WTC11 (cell line): ENCODE data around the gene EIF3A. TPM values are rescaled to one million over a fixed set of nuclear protein-coding genes. Genes with fewer than 3 reads are reported as not detected.

ENCODE experiments used
- ATAC-seq: fragments of 200-7000 bp; cut with Tn5 transposase; 2 replicates; pipeline ENCODE4 v1.10.0; 2021; ENCODE audit warnings: mild to moderate bottlenecking, moderate library complexity
- CTCF ChIA-PET: fragments of 300-600 bp; sonication (Branson Sonifier 250); formaldehyde crosslinking; loops from one replicate; lab custom pipeline; 2021; ENCODE audit warnings: antibody characterized with exemption; lab: Charles Lee
- POLR2A ChIA-PET: fragments of 350-600 bp; sonication (Branson Sonifier 250); formaldehyde crosslinking; loops from one replicate; lab custom pipeline; 2021; ENCODE audit warnings: antibody characterized with exemption; lab: Charles Lee
- DNase-seq: peaks from one replicate; pipeline ENCODE4 v3.0.0; 2021; ENCODE audit warnings: low spot score
- H3K27ac Mint-ChIP-seq: 2 replicates; pipeline ENCODE4 v1.8.0; 2021; ENCODE audit warnings: mixed read lengths
- H3K27me3 Mint-ChIP-seq: 2 replicates; pipeline ENCODE4 v1.8.0; 2021; ENCODE audit warnings: low read depth, mild to moderate bottlenecking, moderate library complexity, mixed read lengths
- H3K36me3 Mint-ChIP-seq: 2 replicates; pipeline ENCODE4 v1.8.0; 2021; ENCODE audit warnings: mixed read lengths
- H3K4me1 Mint-ChIP-seq: 2 replicates; pipeline ENCODE4 v1.8.0; 2022; ENCODE audit warnings: mixed read lengths
- H3K4me3 Mint-ChIP-seq: 2 replicates; pipeline ENCODE4 v1.8.0; 2021; ENCODE audit warnings: mild to moderate bottlenecking, moderate library complexity, mixed read lengths
- H3K9me3 Mint-ChIP-seq: 2 replicates; pipeline ENCODE4 v1.8.0; 2021; ENCODE audit warnings: mixed read lengths
- CBFB ChIP-seq: sonication (generic); formaldehyde crosslinking; IDR thresholded peaks from 2 replicates; pipeline ENCODE4 v1.8.1; 2022; ENCODE audit warnings: mild to moderate bottlenecking, low read depth, missing genetic modification reagents
- FOXK1 ChIP-seq: sonication (generic); formaldehyde crosslinking; IDR thresholded peaks from 2 replicates; pipeline ENCODE4 v1.8.0; 2022; ENCODE audit warnings: mild to moderate bottlenecking, moderate library complexity, missing genetic modification reagents
- FOXP1 ChIP-seq: sonication (generic); formaldehyde crosslinking; IDR thresholded peaks from 2 replicates; pipeline ENCODE4 v1.8.0; 2022; ENCODE audit warnings: missing genetic modification reagents, mild to moderate bottlenecking, moderate library complexity, borderline replicate concordance
- HMGA2 ChIP-seq: fragments of 250-450 bp; sonication (Bioruptor Pico); IDR thresholded peaks from 2 replicates; pipeline ENCODE4 v1.4.0; 2021; ENCODE audit warnings: mild to moderate bottlenecking, moderate library complexity
- JUN ChIP-seq: sonication (generic); formaldehyde crosslinking; IDR thresholded peaks from 2 replicates; pipeline ENCODE4 v1.8.0; 2023; ENCODE audit warnings: mild to moderate bottlenecking, missing genetic modification reagents
- NFE2L1 ChIP-seq: sonication (generic); formaldehyde crosslinking; IDR thresholded peaks from 2 replicates; pipeline ENCODE4 v1.8.1; 2023; ENCODE audit warnings: missing genetic modification reagents
- NR1H2 ChIP-seq: sonication (generic); formaldehyde crosslinking; IDR thresholded peaks from 2 replicates; pipeline ENCODE4 v1.9.0; 2021; ENCODE audit warnings: mild to moderate bottlenecking, moderate library complexity, missing genetic modification reagents
- NR2C2 ChIP-seq: sonication (generic); formaldehyde crosslinking; IDR thresholded peaks from 2 replicates; pipeline ENCODE4 v1.8.0; 2022; ENCODE audit warnings: mild to moderate bottlenecking, missing genetic modification reagents
- OVOL2 ChIP-seq: fragments of 250-450 bp; sonication (Bioruptor Pico); IDR thresholded peaks from 2 replicates; pipeline ENCODE4 v1.9.0; 2021; ENCODE audit warnings: mild to moderate bottlenecking, borderline replicate concordance
- PRRX2 ChIP-seq: fragments of 250-450 bp; sonication (Bioruptor Pico); IDR thresholded peaks from 2 replicates; pipeline ENCODE4 v1.8.0; 2021; ENCODE audit warnings: mild to moderate bottlenecking
- SMAD3 ChIP-seq: sonication (generic); formaldehyde crosslinking; IDR thresholded peaks from 2 replicates; pipeline ENCODE4 v1.8.0; 2022; ENCODE audit warnings: missing genetic modification reagents, mild to moderate bottlenecking, borderline replicate concordance
- SOX15 ChIP-seq: fragments of 250-450 bp; sonication (Bioruptor Pico); IDR thresholded peaks from 2 replicates; pipeline ENCODE4 v1.9.0; 2021; ENCODE audit warnings: mild to moderate bottlenecking
- SP1 ChIP-seq: sonication (generic); formaldehyde crosslinking; conservative IDR thresholded peaks from 2 replicates; pipeline ENCODE4 v1.8.1; 2022; ENCODE audit warnings: missing genetic modification reagents
- TCF7 ChIP-seq: sonication (generic); formaldehyde crosslinking; IDR thresholded peaks from 2 replicates; pipeline ENCODE4 v1.8.0; 2022; ENCODE audit warnings: mild to moderate bottlenecking, low read depth, missing genetic modification reagents, moderate library complexity
- TP53 ChIP-seq: sonication (generic); formaldehyde crosslinking; IDR thresholded peaks from 2 replicates; pipeline ENCODE4 v1.8.1; 2023; ENCODE audit warnings: mild to moderate bottlenecking, missing genetic modification reagents
- ZNF138 ChIP-seq: sonication (generic); formaldehyde crosslinking; conservative IDR thresholded peaks from 2 replicates; pipeline ENCODE4 v1.8.1; 2022; ENCODE audit warnings: mild to moderate bottlenecking, moderate library complexity, missing genetic modification reagents
- ZNF263 ChIP-seq: sonication (generic); formaldehyde crosslinking; IDR thresholded peaks from 2 replicates; pipeline ENCODE4 v1.8.1; 2022; ENCODE audit warnings: low read depth, mild to moderate bottlenecking, moderate library complexity, missing genetic modification reagents
- total RNA-seq: library from RNA; stranded (reverse); gene quantifications from 3 replicates; pipeline ENCODE4 v1.2.3, GENCODE V29; 2021
- TF ChIP-seq, protein P1 (sequence below): sonication (generic); formaldehyde crosslinking; IDR thresholded peaks from 2 replicates; pipeline ENCODE4 v1.8.0; 2022; ENCODE audit warnings: mild to moderate bottlenecking, missing genetic modification reagents
- TF ChIP-seq, protein P2 (sequence below): fragments of 250-450 bp; sonication (Bioruptor Pico); conservative IDR thresholded peaks from 2 replicates; pipeline ENCODE4 v1.9.0; 2021; ENCODE audit warnings: mild to moderate bottlenecking
- TF ChIP-seq, protein P3 (sequence below): sonication (generic); formaldehyde crosslinking; IDR thresholded peaks from 2 replicates; pipeline ENCODE4 v1.8.1; 2022; ENCODE audit warnings: low read depth, mild to moderate bottlenecking, moderate library complexity, missing genetic modification reagents, borderline replicate concordance
- TF ChIP-seq, protein P4 (sequence below): sonication (generic); formaldehyde crosslinking; IDR thresholded peaks from 2 replicates; pipeline ENCODE4 v1.8.1; 2022; ENCODE audit warnings: mild to moderate bottlenecking, moderate library complexity, missing genetic modification reagents
- TF ChIP-seq, protein P5 (sequence below): fragments of 250-450 bp; sonication (Bioruptor Pico); IDR thresholded peaks from 2 replicates; pipeline ENCODE4 v1.9.0; 2021; ENCODE audit warnings: mild to moderate bottlenecking
- TF ChIP-seq, protein P6 (sequence below): sonication (generic); formaldehyde crosslinking; IDR thresholded peaks from 2 replicates; pipeline ENCODE4 v1.8.0; 2022; ENCODE audit warnings: missing genetic modification reagents

The EIF3A gene
- total RNA-seq, 1 experiment from 2014 or later = 213 TPM

DNA sequence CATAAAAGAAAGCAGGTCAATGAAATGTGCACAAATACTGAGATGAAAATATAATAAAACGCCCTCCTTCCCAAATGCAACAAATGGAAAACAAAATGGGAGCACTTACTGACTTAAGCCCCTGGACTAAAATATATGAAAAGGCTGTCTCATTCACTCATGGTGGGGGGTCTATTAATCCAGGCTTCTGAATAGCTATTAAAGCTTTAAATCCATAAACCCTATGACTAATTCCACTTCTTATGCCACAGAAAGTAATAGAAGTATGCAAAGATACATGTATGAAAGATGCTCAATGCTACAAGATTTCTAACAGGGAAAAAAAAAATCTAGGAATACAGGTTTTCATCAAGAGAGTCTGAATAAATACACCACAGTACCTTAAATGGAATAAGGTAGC, 20.5 kb downstream of the EIF3A start (continued):
- TF ChIP-seq, protein P1, sequence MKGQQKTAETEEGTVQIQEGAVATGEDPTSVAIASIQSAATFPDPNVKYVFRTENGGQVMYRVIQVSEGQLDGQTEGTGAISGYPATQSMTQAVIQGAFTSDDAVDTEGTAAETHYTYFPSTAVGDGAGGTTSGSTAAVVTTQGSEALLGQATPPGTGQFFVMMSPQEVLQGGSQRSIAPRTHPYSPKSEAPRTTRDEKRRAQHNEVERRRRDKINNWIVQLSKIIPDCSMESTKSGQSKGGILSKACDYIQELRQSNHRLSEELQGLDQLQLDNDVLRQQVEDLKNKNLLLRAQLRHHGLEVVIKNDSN = no peak
- TF ChIP-seq CBFB (CRISPR knock-in tag) = no peak
- TF ChIP-seq, protein P2, sequence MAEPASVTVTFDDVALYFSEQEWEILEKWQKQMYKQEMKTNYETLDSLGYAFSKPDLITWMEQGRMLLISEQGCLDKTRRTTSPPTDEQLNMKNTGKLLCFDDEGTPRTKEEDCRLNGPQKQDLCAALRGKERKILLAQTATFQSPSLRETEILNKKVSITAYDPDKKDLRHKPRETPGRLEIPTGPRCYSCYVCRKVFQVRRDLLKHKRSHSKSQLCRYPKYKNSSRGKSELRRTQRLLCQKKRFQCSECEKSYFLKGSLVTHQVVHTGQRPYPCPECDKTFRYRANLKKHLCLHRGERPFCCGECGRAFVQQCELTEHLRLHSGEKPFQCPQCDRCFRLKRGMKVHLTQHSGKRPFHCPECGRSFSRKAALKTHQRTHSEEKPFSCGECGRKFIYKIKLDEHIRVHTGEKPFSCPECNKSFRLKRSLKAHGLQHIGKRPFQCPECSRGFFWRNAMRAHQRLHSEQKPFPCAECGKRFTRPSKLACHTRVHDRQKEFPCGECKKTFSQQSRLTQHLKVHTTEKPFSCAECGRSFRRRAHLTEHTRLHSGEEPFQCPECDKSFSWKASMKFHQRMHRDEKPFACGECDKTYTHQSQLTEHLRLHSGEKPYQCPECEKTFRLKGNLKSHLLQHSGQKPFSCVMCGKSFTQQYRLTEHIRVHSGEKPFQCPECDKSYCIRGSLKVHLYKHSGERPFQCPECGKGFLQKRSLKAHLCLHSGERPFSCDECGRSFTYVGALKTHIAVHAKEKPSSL (CRISPR knock-in tag) = no peak
- no peak for TF ChIP-seq ZNF138 (CRISPR knock-in tag)
- TF ChIP-seq NR1H2 (CRISPR knock-in tag) = no peak
- TF ChIP-seq JUN (CRISPR knock-in tag) = no peak
- TF ChIP-seq, all 79 proteins: peak for 0

DNA sequence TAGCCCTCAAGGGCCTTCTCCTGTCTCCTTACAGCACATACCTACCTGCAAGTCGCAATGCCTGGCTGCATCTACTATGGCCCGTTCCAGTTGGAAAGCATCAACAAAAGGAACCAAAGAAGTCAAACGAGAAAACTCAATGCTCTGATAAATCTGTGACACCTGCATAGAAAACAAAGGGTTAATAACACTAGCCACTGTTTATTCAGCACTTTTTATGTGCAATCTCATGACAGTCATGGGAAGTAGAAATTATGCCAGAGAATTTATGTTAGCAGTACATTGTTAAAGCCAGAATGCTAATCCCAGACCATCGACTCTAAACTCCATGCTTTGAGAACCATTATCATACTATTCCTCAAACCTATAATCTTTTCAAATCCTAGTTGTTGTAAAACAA, 21.1 kb downstream of the EIF3A start:
- H3K4me1 Mint-ChIP-seq = no peaks in the 10 kb centered on the region
- no peak for ATAC-seq
- H3K27ac Mint-ChIP-seq = no peak overlapping the region
- no peaks in the 10 kb centered on the region for H3K9me3 Mint-ChIP-seq
- no peak for TF ChIP-seq JUN (CRISPR knock-in tag)
- TF ChIP-seq, protein P3, sequence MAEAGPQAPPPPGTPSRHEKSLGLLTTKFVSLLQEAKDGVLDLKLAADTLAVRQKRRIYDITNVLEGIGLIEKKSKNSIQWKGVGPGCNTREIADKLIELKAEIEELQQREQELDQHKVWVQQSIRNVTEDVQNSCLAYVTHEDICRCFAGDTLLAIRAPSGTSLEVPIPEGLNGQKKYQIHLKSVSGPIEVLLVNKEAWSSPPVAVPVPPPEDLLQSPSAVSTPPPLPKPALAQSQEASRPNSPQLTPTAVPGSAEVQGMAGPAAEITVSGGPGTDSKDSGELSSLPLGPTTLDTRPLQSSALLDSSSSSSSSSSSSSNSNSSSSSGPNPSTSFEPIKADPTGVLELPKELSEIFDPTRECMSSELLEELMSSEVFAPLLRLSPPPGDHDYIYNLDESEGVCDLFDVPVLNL (CRISPR knock-in tag) = no peak
- TF ChIP-seq ZNF263 (CRISPR knock-in tag) = no peak
- TF ChIP-seq, protein P4, sequence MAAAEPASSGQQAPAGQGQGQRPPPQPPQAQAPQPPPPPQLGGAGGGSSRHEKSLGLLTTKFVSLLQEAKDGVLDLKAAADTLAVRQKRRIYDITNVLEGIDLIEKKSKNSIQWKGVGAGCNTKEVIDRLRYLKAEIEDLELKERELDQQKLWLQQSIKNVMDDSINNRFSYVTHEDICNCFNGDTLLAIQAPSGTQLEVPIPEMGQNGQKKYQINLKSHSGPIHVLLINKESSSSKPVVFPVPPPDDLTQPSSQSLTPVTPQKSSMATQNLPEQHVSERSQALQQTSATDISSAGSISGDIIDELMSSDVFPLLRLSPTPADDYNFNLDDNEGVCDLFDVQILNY = no peak
- TF ChIP-seq CBFB (CRISPR knock-in tag) = no peak
- TF ChIP-seq, protein P5, sequence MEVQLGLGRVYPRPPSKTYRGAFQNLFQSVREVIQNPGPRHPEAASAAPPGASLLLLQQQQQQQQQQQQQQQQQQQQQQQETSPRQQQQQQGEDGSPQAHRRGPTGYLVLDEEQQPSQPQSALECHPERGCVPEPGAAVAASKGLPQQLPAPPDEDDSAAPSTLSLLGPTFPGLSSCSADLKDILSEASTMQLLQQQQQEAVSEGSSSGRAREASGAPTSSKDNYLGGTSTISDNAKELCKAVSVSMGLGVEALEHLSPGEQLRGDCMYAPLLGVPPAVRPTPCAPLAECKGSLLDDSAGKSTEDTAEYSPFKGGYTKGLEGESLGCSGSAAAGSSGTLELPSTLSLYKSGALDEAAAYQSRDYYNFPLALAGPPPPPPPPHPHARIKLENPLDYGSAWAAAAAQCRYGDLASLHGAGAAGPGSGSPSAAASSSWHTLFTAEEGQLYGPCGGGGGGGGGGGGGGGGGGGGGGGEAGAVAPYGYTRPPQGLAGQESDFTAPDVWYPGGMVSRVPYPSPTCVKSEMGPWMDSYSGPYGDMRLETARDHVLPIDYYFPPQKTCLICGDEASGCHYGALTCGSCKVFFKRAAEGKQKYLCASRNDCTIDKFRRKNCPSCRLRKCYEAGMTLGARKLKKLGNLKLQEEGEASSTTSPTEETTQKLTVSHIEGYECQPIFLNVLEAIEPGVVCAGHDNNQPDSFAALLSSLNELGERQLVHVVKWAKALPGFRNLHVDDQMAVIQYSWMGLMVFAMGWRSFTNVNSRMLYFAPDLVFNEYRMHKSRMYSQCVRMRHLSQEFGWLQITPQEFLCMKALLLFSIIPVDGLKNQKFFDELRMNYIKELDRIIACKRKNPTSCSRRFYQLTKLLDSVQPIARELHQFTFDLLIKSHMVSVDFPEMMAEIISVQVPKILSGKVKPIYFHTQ (CRISPR knock-in tag) = no peak
- TF ChIP-seq OVOL2 (CRISPR knock-in tag) = no peak
- no peak for TF ChIP-seq NR2C2
- TF ChIP-seq PRRX2 (CRISPR knock-in tag) = no peak
- TF ChIP-seq TP53 = no peak
- TF ChIP-seq, all 79 proteins: peak for 0
- POLR2A ChIA-PET = no interaction called here
- H3K4me3 Mint-ChIP-seq = no peak overlapping the region
- no peaks in the 10 kb centered on the region for H3K27me3 Mint-ChIP-seq
- peaks cover 94% of the 10 kb centered on the region for H3K36me3 Mint-ChIP-seq
- no peak for DNase-seq
- CTCF ChIA-PET = no interaction called here

DNA sequence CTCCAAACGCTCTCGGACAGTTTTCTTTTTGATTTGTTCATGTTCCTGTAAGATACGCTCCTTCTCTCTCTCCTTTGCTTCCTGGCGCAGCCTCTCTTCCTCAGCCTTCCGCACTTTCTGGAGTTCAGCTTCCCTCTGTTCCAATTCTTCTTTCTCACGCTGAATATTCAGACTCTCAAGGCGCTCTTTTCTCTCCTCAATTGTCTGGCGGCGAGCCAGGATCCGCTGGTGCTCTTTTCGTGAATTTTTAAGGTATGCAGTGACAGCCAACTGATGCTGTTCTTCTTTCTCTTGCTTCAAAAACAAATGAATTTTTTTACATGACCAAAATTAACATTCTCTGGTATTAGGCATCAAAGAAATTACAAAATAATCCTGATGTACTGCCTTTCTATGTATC, 22.6 kb downstream of the EIF3A start:
- H3K36me3 Mint-ChIP-seq = peaks cover 92% of the 10 kb centered on the region
- CTCF ChIA-PET = no interaction called here
- TF ChIP-seq SMAD3 = no peak
- TF ChIP-seq NFE2L1 = no peak
- no peak for TF ChIP-seq FOXK1
- TF ChIP-seq, protein P6, sequence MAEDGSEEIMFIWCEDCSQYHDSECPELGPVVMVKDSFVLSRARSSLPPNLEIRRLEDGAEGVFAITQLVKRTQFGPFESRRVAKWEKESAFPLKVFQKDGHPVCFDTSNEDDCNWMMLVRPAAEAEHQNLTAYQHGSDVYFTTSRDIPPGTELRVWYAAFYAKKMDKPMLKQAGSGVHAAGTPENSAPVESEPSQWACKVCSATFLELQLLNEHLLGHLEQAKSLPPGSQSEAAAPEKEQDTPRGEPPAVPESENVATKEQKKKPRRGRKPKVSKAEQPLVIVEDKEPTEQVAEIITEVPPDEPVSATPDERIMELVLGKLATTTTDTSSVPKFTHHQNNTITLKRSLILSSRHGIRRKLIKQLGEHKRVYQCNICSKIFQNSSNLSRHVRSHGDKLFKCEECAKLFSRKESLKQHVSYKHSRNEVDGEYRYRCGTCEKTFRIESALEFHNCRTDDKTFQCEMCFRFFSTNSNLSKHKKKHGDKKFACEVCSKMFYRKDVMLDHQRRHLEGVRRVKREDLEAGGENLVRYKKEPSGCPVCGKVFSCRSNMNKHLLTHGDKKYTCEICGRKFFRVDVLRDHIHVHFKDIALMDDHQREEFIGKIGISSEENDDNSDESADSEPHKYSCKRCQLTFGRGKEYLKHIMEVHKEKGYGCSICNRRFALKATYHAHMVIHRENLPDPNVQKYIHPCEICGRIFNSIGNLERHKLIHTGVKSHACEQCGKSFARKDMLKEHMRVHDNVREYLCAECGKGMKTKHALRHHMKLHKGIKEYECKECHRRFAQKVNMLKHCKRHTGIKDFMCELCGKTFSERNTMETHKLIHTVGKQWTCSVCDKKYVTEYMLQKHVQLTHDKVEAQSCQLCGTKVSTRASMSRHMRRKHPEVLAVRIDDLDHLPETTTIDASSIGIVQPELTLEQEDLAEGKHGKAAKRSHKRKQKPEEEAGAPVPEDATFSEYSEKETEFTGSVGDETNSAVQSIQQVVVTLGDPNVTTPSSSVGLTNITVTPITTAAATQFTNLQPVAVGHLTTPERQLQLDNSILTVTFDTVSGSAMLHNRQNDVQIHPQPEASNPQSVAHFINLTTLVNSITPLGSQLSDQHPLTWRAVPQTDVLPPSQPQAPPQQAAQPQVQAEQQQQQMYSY = no peak
- TF ChIP-seq SP1 = no peak
- TF ChIP-seq FOXP1 = no peak
- TF ChIP-seq TCF7 (CRISPR knock-in tag) = no peak
- no peak for TF ChIP-seq SOX15
- no peak for TF ChIP-seq HMGA2 (CRISPR knock-in tag)
- no peak for TF ChIP-seq JUN (CRISPR knock-in tag)

More for the DNA sequence above, 22.6 kb downstream of the EIF3A start:
- POLR2A ChIA-PET = no interaction called here
- Mint-ChIP-seq H3K4me1 (no peaks in the 10 kb centered on the region), H3K27me3 (no peaks in the 10 kb centered on the region), H3K27ac (no peak overlapping the region), H3K9me3 (no peaks in the 10 kb centered on the region), H3K4me3 (no peak overlapping the region)
- DNase-seq (no peak), ATAC-seq (no peak)
